ENCODE data around the gene ZNF462.

DNA sequence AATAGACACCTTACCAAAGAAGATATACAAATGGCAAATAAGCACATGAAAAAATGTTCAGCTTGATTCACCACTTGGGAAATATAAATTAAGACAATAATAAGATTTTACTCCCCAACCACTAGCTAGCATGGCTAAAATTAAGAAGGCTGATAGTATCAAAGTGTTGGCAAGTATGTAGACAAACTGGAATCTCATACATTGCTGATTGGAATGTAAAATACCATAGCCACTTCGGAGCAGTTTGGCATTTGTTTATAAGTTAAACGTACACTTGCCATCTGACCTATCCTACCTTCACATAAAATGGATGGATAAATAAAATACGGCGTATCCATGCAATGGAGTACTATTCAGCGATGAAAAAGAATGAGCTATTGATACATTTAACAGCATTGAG, 129.2 kb downstream of the ZNF462 start:
- TF ChIP-seq, protein P1, sequence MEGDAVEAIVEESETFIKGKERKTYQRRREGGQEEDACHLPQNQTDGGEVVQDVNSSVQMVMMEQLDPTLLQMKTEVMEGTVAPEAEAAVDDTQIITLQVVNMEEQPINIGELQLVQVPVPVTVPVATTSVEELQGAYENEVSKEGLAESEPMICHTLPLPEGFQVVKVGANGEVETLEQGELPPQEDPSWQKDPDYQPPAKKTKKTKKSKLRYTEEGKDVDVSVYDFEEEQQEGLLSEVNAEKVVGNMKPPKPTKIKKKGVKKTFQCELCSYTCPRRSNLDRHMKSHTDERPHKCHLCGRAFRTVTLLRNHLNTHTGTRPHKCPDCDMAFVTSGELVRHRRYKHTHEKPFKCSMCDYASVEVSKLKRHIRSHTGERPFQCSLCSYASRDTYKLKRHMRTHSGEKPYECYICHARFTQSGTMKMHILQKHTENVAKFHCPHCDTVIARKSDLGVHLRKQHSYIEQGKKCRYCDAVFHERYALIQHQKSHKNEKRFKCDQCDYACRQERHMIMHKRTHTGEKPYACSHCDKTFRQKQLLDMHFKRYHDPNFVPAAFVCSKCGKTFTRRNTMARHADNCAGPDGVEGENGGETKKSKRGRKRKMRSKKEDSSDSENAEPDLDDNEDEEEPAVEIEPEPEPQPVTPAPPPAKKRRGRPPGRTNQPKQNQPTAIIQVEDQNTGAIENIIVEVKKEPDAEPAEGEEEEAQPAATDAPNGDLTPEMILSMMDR (conservative IDR thresholded peaks at IDR 0.05; ENCODE audit: low read length), result no peak
- no peak for TF ChIP-seq EZH2phosphoT487 (IDR thresholded peaks at IDR 0.05; ENCODE audit: borderline replicate concordance)

Data from Loucy (cell line).